GM19395 (cell line): ENCODE data around the gene SDK2.

Source experiments
- ATAC-seq: cut with Tn5 transposase; IDR thresholded peaks from one replicate; pipeline ENCODE4 v1.9.1; 2021; ENCODE audit warnings: mild to moderate bottlenecking, moderate library complexity; ENCODE audit not compliant: unreplicated experiment

Gene SDK2

DNA sequence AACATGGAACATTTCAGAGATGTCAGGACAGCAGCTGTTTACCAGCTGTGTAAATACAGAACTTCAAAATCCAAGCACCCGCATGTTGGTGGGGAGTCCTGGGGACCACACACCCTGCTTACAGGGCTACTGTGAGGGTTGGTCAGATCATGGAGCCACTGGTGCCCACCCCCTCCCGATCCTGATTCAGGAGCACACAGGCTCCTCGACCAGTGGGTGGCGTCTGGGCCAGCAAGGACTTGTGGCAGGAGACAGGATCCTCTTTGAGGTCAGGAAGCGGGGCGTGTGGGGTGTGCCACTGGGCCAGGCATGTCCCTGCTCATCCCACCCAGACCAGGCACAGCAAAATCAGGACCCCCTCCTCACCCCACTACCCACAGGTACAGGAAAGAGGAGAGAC lies 83.6 kb downstream of the SDK2 start:
- ATAC-seq: no peak

DNA sequence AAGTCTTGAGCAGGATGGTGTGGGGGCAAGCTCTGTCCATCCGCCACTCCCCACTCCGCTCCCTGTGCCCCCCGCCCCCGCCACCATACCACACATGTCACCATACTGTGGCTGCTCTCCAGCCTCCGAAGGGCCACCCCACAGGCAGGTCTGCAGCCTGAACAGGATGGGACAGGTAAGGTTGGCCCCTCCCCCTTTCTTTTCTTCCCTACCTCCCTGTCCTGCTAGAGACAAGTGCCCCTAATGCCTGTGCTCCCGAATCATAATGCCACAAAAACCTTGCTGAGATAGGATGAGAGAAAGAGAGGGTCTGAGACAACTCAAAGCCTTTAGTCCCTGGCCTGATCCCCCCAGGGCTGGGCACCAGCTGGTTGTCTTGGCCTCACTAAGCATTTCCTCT lies 84.7 kb downstream of the SDK2 start:
- ATAC-seq: no peak

DNA sequence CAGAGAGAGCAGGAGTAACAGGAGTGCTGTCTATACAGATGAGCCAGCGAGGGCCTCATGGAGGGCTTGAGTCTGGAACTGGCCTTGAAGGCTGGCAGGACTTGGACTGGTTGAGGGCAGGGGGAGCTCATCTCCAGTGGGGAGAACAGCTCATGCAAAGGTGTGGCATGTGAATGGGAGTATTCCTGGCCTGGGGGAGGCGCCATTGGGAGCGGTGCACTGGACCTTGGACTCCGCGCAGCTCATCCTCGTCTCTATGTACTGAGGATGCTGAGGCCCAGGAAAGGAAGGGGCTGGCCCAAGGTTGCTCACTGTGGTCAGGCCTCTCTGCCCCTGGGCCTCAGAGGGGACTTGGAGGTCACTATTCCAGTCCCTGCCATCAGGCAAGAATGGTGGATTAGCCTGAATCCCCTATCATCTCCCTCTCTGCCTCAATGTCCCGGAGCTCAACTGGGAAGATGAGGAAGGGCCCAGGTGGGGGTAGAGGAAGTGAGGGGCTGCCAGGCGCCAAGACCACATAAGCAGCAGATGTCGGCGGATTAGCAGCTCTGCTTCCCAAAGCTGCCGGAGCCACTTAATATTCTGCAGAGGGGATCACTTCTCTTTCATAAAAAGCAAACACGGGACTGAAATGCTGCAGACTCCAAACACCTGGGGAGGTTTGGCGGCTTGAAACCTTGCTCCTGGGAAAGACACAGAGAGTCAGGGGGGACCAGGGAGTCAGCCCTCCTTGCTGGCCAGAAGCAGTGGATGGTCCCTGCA lies 88.9 kb downstream of the SDK2 start:
- no peak for ATAC-seq

DNA sequence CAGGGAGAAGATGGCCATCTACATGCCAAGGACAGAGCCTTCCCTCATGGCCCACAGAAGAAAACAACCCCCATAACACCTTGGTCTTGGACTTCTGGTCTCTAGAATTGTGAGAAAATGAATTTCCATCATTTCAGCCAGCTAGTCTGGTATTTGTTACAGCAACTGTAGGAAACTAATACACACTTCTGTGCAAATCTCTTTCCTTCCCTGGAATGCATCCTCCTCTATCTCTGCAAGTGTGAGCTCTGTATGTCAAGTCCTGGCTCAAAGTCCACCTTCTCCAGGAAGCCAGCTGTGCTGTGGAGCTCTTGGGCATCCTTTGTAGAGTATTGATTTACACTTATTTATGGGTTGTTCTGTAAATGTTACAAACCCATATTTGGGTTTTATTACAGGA lies 89.7 kb downstream of the SDK2 start:
- ATAC-seq: no peak

DNA sequence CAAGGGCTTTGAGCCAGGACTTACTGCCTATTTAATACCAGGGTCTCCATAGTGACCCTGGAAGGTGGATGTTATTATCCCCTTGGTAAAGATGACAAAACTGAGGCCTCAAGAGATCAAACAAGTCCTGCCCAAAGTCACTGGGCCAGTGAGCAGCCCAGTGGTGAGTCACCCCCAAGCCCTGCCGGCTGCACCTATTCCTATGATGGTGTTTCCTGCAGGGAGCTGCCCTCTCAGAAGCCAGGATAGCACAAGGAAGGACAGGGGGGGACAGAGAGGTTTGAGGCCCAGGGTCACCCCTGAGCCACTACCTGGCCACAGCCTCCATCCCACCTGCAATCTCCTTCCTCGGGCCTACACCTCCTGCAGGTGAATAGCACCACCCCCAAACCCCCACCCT lies 90.9 kb downstream of the SDK2 start:
- no peak for ATAC-seq

DNA sequence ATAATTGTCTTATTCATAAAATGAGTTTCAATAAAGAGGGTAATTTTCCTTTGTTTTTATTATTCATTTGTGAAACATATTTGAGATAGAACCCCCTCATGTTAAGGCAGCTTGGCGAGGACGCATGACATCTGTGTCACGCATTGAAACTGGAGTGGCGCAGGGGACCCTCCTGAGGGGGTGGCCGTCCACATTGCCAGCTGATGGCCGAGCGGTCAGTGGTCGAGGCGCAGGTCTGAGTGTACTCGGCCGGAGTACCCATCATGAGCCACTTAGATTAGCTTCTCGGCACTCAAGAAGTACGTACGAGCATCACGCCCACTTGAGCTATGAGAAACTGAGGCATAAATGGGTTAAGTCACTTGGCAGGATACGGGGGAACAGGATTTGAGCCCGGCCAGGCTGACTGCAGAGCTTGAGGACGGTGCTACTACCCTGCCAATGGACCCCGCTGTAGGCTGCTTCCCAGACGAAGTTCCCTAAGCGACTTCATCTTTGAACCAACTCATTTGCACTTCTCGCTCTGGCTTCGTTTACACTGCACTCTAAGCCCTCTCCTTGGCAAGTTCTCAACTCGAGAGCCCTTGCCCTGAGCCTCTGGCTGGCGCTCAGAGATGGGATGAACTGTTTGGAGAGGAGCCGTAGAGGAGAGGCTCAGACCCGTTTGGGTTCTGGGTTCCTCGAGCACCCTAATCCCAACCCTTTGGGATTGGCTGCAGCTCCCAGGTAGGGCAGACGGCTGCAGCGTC lies 91.8 kb downstream of the SDK2 start:
- no peak for ATAC-seq

DNA sequence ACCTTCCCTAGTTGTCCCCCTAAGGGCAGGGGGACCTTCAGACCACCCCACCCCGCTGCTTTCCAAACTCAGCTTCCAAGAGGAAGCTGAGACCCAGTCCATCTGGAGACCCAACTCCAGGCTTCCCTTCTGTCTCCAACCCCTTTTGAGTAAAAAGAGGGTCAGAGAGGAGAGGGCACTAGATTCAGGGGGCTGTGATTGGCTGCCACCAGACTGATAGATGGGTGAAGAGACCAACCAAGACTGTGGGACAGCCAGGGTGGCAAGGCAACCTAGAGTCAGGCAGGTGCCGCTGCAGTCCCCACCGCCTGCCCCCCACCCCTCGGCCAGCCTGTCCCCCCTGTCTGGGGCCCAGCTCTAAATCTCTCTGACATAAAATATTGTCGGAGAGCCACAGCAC lies 92.5 kb downstream of the SDK2 start:
- ATAC-seq: no peak

DNA sequence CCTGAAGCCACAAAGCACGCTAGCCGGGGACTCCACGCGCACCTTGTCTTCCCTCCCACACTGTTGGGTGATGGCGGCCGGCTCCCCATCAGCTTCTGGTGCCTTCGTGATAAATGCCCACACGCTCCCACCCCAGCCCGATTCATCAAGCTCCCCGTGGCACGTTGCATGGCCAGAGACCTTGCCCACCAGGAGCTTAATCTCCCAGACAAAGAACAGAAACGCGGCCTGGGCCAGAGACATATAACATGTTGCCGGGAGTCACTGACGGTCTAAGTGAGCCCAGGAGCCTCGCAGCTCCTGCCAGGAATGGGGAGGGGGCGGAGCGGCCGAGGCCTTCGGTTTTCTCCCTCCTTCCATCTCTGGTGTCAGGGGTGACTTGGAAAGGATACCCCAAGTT lies 93.1 kb downstream of the SDK2 start:
- no peak for ATAC-seq

DNA sequence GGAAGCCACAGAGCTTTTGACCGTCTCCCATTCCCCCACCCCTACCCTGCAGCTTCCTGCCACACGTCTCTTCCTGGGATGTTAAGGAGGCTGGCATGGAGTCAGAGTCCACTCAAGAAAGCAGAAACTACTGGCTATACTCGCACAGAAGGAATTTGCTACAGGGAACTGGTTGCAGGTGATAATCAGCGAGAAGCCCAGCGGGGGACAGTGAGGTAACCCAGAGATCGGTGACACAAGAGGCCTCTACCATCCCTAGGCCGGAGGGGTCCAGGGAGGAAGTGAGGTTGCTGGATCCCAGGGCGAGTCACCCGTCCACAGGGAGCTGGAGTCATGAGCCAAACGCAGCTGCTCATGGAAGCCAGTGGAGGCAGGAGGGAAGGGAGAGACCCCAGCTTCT lies 93.7 kb downstream of the SDK2 start:
- no peak for ATAC-seq

DNA sequence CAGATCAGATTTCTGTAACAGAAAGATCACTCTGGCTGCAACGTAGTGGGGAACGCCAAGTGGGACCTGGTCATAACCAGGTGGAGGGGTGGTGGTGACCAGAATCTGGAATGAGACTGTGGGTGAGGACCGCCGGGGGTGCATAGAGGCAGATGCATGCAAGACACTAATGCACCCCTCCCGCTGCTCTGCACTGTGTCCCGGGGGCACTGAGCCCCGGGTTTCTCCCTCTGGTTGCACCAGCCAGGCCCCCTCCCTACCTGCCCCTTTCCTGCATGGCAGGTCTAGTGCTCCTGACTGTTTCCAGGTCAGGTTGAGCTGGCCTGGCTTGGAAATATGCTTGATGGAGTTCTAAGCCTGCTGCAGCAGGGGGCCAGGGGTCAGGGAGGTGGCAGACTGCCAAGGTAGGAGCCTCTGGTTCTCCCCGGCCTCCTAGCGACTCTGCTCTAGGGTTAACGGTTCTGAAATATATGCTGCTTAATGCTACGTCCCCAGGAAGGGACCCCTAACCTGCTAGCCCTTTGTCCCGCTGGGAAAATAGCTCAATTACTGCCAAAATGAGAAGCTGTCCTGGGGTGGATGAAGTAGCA lies 94.3 kb downstream of the SDK2 start:
- no peak for ATAC-seq

DNA sequence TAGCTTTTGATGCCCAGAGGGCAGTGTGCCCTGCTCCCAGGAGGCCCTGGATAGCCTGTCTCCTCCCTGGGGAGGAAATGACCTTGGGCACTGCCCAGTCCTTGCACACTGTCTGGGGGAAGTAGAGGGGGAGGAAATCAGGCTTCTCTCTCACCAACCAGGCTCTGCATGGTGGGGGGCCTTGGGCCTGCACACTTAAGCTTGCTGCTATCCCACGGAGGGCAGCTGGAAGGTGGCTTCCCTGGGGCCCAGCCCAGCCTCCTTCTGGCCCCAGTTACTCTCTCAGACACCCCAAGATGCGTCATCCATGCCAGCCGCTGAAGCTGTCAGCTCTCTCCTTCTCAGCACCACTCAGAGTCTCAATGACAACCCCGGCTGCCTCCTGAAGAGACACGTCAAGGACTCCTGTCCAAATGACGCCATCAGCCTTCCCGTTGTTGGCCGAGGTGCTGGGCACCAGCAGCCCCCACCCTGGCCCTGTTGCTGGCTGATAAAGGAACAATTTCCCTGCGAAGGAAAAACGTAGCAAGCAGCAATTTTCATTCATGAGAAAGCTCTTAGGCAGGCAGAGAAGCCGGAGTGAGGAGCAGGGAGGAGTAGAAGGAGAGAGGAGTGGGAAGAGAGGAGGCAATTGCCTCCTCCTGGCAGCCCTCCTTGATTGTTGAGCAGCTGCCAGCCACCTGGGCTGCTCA lies 95.5 kb downstream of the SDK2 start:
- no peak for ATAC-seq

DNA sequence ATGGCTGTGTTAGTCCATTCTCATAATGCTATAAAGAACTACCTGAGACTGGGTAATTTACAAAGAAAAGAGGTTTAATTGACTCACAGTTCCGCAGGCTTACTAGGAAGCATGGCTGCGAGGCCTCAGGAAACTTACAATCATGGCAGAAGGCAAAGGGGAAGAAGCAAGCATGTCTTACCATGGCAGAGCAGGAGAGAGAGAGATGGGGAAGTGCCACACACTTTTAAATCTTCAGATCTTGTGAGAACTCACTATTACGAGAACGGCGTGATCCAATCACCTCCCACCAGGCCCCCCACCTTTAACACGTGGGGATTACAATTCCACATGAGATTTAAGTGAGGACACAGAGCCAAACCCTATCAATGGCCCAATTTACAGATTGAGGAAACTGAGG lies 96.5 kb downstream of the SDK2 start:
- no peak for ATAC-seq

DNA sequence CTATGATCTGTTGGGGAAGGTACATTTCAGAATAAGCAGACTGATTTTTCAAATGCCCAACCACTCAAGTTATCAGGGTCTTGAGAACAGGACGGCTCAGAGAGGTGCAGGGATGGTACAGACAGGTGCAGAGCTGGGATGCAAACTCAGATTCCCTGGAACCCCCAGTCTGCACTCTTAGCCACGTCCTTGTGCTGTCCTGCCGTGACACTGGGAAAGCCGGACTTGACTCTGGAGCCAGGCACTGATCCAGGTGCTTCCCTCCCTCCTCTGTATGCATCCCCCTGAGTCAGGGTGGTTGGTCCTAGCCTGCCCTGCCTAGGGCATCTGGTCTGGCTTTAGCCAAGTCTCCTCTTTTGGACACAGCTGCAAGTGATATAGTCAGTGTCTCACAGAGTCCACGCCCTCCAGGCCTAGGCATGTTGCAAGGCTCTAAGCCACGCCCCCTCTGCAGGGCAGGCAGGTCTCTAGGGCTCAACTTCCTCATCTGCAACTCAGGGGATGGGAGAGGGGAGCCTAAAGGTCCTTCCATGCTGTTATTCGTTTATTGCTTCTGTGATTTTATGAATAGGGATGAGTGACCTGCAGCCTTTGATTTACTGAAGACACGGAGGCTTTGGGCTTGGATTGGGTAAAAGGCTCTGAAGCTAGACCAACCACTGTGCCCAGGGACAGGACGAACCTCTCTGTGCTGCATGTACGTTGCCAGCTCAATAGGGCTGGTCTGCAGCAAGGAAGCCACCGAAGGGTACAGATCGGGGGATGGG lies 97.3 kb downstream of the SDK2 start:
- peak; percentile 56 for ATAC-seq

DNA sequence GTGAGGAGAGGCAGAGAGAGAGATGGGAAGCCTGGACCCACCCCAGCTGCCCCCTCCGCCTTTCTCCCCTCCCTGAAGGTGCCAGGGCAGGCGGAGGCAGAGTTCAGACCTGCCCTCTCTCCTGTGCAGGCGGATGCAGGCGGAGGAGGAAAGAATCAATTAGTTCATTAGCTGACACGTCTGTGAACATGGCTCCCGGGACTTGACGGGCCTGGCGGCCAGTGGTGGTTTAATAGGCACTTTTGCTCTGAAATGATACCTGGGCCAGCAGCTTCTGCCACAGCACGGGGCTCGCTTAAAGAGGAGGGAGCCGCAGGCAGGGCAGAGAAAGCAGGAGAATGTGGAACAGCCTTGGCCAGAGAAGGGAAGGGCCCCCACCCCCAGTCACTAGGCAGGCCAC lies 98.1 kb downstream of the SDK2 start:
- no peak for ATAC-seq

DNA sequence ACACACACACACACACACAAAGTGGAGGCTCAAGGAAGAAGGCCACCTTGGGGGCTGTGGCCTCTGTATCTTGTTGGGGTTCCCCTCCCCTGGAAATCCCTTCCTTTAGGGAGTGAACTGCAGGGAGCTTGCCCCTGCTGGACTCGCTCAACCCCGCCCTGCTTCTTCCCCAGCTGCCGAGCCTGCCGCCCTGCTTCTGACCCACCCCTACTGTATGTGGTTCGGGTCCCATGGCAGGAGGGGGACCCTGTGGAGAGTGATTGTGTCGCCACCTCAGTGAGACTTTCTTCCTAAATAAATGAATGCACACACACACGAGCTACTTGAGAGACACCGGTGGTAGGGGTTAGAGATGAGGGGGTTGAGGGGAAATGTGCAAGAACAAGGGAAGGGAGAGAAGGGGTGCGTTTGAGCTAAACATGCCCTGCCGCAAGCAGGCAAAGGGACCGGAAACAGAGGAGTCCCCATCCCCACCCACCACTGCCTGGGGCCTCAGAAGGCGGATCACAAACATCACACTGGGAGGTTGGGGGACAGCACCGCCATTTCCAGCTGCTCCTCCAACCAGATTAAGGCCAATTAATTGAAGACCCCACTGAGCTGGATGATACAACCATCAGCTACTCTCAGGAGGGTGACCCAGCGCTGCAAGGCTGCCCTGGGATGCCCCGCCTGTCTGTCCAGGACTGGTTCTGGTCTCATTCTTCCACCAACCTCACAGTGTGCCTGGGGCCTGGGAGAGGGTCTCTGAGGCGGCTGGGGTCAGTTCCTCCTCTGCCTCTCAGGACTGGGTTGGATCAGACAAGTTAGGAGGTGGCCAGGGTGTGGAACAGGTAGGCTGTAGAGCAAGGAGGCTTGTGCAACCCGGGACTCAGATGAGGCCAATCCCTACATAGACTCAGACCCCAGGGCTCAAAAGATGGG lies 98.9 kb downstream of the SDK2 start:
- no peak for ATAC-seq

DNA sequence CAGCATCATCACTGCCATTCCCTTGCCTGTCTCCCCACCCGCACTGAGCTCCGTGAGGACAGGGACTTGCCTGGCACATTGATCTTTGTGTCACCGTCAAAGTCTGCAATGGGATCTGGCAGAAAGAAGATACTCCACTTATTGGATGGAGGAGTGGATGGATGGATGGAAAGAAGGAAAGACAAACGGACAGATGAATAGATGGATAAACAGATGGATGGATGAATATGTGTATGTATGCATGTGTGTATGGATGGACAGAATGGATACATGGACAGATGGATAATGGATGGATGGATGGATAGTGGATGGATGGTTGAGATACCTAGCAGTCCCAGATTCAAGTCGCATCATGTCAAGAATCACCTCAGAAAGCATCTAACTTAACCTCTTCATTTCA lies 99.9 kb downstream of the SDK2 start:
- ATAC-seq: no peak

DNA sequence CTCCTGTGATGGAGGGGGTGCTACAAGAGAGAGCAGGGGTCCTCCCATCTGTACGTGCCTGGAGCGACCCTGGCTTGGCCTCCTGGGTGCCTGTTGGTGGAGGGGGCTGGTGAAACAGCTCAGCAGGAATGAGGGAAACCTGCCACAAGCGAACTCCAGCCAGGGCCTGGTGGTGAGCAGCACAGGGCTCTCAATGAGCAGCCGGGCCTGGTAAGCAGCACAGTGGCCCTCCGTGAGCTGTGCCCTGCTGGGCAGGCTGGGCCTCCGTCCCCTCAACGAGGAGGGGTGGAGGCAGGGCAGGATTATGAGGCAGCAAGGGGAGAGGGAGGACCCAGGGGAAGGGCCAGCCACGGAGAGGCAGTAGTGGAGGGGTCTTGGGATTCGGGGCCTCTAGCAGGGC lies 101.9 kb downstream of the SDK2 start:
- ATAC-seq: no peak

DNA sequence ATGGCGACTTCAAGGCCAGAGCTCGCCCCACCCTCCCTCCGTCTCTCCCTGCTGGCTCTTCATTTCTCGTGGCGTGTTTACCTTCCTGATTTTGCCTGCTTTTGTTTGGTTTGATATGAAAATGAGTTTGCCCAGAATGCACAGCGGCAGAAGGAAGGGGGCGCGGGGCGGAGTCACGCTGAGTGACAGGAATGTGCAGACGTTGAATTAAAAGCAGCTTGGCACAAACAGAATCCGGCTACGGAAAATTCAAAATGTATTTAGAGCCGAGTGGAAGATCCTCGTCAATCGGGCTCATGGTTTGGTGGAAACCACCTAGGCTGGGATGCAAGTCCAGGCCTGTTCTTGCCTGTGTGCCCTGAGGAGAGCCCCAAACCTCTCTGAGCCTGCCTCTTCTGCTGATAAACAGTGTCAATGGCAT lies 102.7 kb downstream of the SDK2 start:
- no peak for ATAC-seq

DNA sequence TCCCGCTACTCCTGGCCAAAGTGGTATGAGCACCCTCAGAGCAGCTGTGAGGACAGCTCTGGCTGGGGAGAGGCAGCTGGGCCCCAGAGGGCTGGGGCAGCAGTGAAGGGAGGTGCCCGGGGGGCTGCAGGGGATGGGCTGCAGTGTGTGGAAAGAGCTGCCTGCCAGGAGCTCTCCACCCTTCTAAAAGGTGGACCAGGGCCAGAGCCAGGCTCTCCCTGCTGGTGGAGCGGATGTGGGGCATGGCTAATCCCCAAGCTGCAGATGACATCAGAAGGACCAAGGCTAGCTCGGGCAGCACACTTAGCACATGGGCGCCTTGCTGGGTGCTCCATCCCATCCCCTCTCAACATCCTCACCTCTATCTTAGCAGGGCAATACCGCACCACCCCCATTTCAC lies 103.1 kb downstream of the SDK2 start:
- ATAC-seq: no peak

DNA sequence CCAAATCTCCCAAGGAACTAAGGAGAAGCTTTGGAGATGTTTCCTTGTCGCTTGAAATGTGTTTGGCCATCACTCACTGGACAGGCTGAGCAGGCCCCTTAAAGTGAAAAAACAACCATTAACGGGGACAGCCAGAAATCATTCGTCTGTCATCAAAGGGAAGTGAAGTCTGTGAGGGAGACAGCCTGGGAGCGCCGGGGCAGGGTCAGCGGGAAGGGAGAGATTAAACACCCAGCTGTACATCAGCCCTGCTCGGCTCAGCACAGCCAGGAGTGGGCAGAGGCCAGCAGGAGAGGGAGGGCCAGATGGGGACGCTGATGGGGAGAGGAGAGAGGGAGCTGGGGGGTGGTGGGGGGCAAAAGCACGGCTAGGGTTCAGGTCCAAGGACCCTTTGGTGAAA lies 105.1 kb downstream of the SDK2 start:
- no peak for ATAC-seq
